Measurements from ENCODE around the gene ASCC2. TPM values are rescaled to one million over a fixed set of nuclear protein-coding genes. Genes with fewer than 3 reads are reported as not detected.

Gene ASCC2
- total and polyA plus RNA-seq, 4 donors, result 34.6 to 43.7 (median 38.7) TPM

GRCh38 chr22:29821291-29822016, 16.6 kb downstream of the ASCC2 start:
- H3K4me1 ChIP-seq (ENCODE audit: control insufficient read depth in 4 of 4, insufficient read depth in 4 of 4, low read length in 3 of 4), result peaks cover 15 to 46% (median 41%) of the 10 kb centered on the region in 4 donors
- no peak overlapping the region for H3K9ac ChIP-seq (ENCODE audit: low read depth in 1 of 2, low read length in 2 of 2)
- peaks cover 7 to 19% (median 18%) of the 10 kb centered on the region in 4 donors for H3K36me3 ChIP-seq (ENCODE audit: control insufficient read depth in 4 of 4, insufficient read depth in 3 of 4, low read depth in 1 of 4, low read length in 3 of 4)
- TF ChIP-seq RXRA (IDR thresholded peaks at IDR 0.05) (peak; percentile 94 to 96), ZBTB33 (IDR thresholded peaks at IDR 0.05) (no peak), RAD21 (IDR thresholded peaks at IDR 0.05) (peak; percentile 49 to 58), SP1 (IDR thresholded peaks at IDR 0.05) (peak; percentile 80), JUND (IDR thresholded peaks at IDR 0.05) (peak; percentile 77 to 88), FOXA1 (IDR thresholded peaks at IDR 0.05) (no peak), REST (IDR thresholded peaks at IDR 0.05) (no peak), EGR1 (IDR thresholded peaks at IDR 0.05; ENCODE audit: low read depth in 2 of 2) (peak in 1 of 2 donors; percentile 5), TAF1 (conservative IDR thresholded peaks at IDR 0.05) (no peak), ATF3 (IDR thresholded peaks at IDR 0.05) (peak; percentile 72), GABPA (IDR thresholded peaks at IDR 0.05 in 1 of 2, conservative IDR thresholded peaks at IDR 0.05 in 1 of 2) (peak in 1 of 2 donors; percentile 34), FOXA2 (IDR thresholded peaks at IDR 0.05) (no peak), NR2F2 (IDR thresholded peaks at IDR 0.05) (peak; percentile 7), HNF4G (IDR thresholded peaks at IDR 0.05) (no peak), YY1 (IDR thresholded peaks at IDR 0.05) (peak; percentile 61), HNF4A (conservative IDR thresholded peaks at IDR 0.05) (peak; percentile 77 to 81), CTCF (IDR thresholded peaks at IDR 0.05; ENCODE audit: low read depth, low read length, missing input control) (no peak)
- TF ChIP-seq, protein P1, sequence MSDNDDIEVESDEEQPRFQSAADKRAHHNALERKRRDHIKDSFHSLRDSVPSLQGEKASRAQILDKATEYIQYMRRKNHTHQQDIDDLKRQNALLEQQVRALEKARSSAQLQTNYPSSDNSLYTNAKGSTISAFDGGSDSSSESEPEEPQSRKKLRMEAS (IDR thresholded peaks at IDR 0.05), result no peak
- no peaks in the 10 kb centered on the region for H3K9me3 ChIP-seq (ENCODE audit: control insufficient read depth in 4 of 4, low read length in 3 of 4)
- DNase-seq (ENCODE audit: low spot score), result peak; percentile 78
- peak overlapping the region; percentile 62 to 68 for H3K27ac ChIP-seq (ENCODE audit: low read depth in 1 of 2, low read length in 2 of 2)
- H3K27me3 ChIP-seq (ENCODE audit: control insufficient read depth in 4 of 4, insufficient read depth in 4 of 4, low read length in 3 of 4), result no peaks in the 10 kb centered on the region
- WGBS, result 29% methylated on average over 7 of the region's 7 CpGs
- H3K4me3 ChIP-seq (ENCODE audit: low read depth in 1 of 3, low read length in 3 of 3), result no peak overlapping the region
